ENCODE data around the gene GNAQ.

GNAQ gene

DNA sequence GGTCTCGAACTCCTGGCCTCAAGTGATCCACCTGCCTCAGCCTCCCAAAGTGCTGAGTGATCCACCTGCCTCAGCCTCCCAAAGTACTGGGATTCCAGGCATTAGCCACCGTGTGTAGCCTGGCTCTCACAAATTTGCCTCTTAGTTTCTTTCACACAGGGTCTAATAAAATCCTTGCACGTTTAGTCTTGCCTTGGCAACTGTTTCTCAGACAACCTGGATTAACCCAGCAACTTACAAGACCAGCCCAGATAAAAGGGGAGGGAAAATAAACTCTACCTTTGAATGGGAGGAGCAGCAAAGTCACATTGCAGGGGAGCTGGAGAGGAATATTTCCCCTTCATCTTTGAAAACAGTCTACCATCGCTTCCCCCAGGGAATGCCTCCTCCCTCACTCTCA, 354.2 kb downstream of the GNAQ start:
- Histone ChIP-seq H3K4me1 (ENCODE audit: control insufficient read depth, insufficient read depth, low read depth, low read length) (peaks cover 2% of the 10 kb centered on the region), H3K14ac (ENCODE audit: low read length in 2 of 2) (no peak overlapping the region), H2BK12ac (ENCODE audit: low read length in 2 of 2) (peak overlapping the region in 1 of 2 experiments; percentile 38), H3K36me3 (ENCODE audit: control insufficient read depth in 1 of 2, insufficient read depth in 2 of 2, low read depth in 1 of 2, low read length in 2 of 2) (no peaks in the 10 kb centered on the region), H2BK15ac (ENCODE audit: low read depth, poor library complexity, severe bottlenecking) (no peak overlapping the region), H3K23ac (ENCODE audit: low read length in 2 of 2) (no peak overlapping the region), H3K4ac (ENCODE audit: low read depth in 1 of 2, low read length in 2 of 2) (no peak overlapping the region), H2BK5ac (ENCODE audit: low read depth, low read length, poor library complexity, severe bottlenecking) (no peak overlapping the region), H3K27ac (ENCODE audit: low read length, poor library complexity, severe bottlenecking) (no peak overlapping the region), H4K8ac (ENCODE audit: low read length) (no peak overlapping the region), H4K91ac (ENCODE audit: low read length) (no peak overlapping the region), H3K27me3 (ENCODE audit: control insufficient read depth in 1 of 2, insufficient read depth in 1 of 2, low read length in 2 of 2) (peaks cover 0 to 6% of the 10 kb centered on the region in 2 experiments), H2BK120ac (ENCODE audit: low read depth, low read length) (no peak overlapping the region), H3K79me1 (replicated peaks; ENCODE audit: low read length, poor library complexity, severe bottlenecking) (no peaks in the 10 kb centered on the region), H3K9me3 (ENCODE audit: control insufficient read depth, low read length) (no peaks in the 10 kb centered on the region), H3K9ac (ENCODE audit: low read length) (no peak overlapping the region), H3K4me2 (ENCODE audit: low read length, poor library complexity, severe bottlenecking) (no peak overlapping the region), H2AFZ (ENCODE audit: low read depth, low read length) (no peak overlapping the region), H2AK5ac (ENCODE audit: low read length, severe bottlenecking) (no peak overlapping the region), H3K4me3 (ENCODE audit: insufficient read depth in 1 of 2, low read depth in 1 of 2, low read length in 2 of 2) (no peak overlapping the region), H3K18ac (ENCODE audit: low read depth in 1 of 2, low read length in 2 of 2) (no peak overlapping the region)
- no peak for DNase-seq
- 90% methylated on average over 4 of the region's 4 CpGs for WGBS

DNA sequence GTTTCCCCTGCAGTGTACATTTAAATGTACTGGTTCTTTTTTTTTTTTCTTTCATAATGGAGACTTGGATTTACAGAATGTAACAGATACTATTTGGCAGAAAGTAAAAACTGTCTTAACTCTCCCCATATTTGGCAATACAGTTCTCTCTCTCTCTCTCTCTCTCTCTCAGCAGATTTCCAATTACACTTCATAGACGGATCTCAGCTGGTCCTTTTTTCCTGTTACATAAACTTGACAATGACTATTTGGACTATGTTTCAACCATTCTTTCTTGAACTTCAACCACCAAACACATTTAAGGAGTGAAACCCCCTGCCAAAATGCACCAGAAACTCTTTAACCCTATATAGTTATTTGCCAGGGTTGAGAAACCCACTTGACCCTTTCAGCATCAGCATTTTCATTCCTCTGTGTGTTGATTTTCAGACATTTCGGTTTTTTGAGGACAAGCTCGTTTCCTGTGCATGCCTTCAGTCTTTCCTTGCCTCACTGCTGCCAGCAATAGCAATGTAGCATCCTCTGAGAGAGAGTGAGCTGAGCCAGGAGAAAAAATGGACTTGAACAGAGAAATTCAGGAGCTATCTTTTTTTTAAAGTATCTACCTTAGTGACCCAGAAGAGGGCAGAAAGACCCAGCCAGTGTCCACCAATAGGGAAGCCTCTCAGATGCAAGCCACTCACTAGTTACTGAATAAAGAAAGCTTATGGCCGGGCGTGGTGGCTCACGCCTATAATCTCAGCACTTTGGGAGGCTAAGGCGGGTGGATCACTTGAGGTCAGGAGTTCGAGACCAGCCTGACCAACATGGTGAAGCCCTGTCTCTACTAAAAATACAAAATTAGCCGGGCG, 357.4 kb downstream of the GNAQ start:
- H3K27me3 ChIP-seq (ENCODE audit: control insufficient read depth in 1 of 2, insufficient read depth in 1 of 2, low read length in 2 of 2): peaks cover 0 to 9% of the 10 kb centered on the region in 2 experiments
- H3K9ac ChIP-seq (ENCODE audit: low read length): no peak overlapping the region
- no peaks in the 10 kb centered on the region for H3K36me3 ChIP-seq (ENCODE audit: control insufficient read depth in 1 of 2, insufficient read depth in 2 of 2, low read depth in 1 of 2, low read length in 2 of 2)
- H2BK120ac ChIP-seq (ENCODE audit: low read depth, low read length): no peak overlapping the region
- H2BK15ac ChIP-seq (ENCODE audit: low read depth, poor library complexity, severe bottlenecking): no peak overlapping the region
- no peak overlapping the region for H2BK12ac ChIP-seq (ENCODE audit: low read length in 2 of 2)
- H3K23ac ChIP-seq (ENCODE audit: low read length in 2 of 2): no peak overlapping the region
- H3K18ac ChIP-seq (ENCODE audit: low read depth in 1 of 2, low read length in 2 of 2): no peak overlapping the region
- H3K4me2 ChIP-seq (ENCODE audit: low read length, poor library complexity, severe bottlenecking): no peak overlapping the region
- no peak overlapping the region for H3K4ac ChIP-seq (ENCODE audit: low read depth in 1 of 2, low read length in 2 of 2)
- DNase-seq: peak; percentile 12
- no peaks in the 10 kb centered on the region for H3K79me1 ChIP-seq (replicated peaks; ENCODE audit: low read length, poor library complexity, severe bottlenecking)
- no peak overlapping the region for H2AK5ac ChIP-seq (ENCODE audit: low read length, severe bottlenecking)
- H4K91ac ChIP-seq (ENCODE audit: low read length): no peak overlapping the region
- 84% methylated on average over 8 of the region's 10 CpGs for WGBS
- H2AFZ ChIP-seq (ENCODE audit: low read depth, low read length): no peak overlapping the region
- peaks cover 2% of the 10 kb centered on the region for H3K4me1 ChIP-seq (ENCODE audit: control insufficient read depth, insufficient read depth, low read depth, low read length)
- no peaks in the 10 kb centered on the region for H3K9me3 ChIP-seq (ENCODE audit: control insufficient read depth, low read length)
- H3K14ac ChIP-seq (ENCODE audit: low read length in 2 of 2): no peak overlapping the region
- no peak overlapping the region for H3K27ac ChIP-seq (ENCODE audit: low read length, poor library complexity, severe bottlenecking)
- no peak overlapping the region for H4K8ac ChIP-seq (ENCODE audit: low read length)
- H3K4me3 ChIP-seq (ENCODE audit: insufficient read depth in 1 of 2, low read depth in 1 of 2, low read length in 2 of 2): no peak overlapping the region
- H2BK5ac ChIP-seq (ENCODE audit: low read depth, low read length, poor library complexity, severe bottlenecking): no peak overlapping the region

DNA sequence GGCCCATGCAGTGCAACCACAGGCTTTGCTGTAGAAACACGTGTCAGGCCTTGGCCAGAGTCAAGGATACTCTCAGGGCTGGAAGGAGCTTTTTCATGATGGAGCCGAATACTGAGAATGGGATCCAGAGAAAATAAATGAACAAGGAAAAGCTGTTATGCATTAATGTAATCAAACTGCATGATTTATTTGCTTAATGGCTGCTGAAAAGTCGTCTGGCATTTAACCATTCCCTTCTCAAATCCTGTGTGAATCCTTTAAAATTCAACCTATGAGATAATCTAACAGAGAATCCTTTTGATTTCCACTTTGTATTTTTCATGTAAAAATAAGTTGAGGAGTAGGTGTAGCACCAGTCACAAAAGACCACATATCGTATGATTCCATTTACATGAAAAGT, 359.4 kb downstream of the GNAQ start:
- Histone ChIP-seq H2AK5ac (ENCODE audit: low read length, severe bottlenecking) (no peak overlapping the region), H3K4me2 (ENCODE audit: low read length, poor library complexity, severe bottlenecking) (no peak overlapping the region), H2BK5ac (ENCODE audit: low read depth, low read length, poor library complexity, severe bottlenecking) (no peak overlapping the region), H3K4me1 (ENCODE audit: control insufficient read depth, insufficient read depth, low read depth, low read length) (no peaks in the 10 kb centered on the region), H3K27me3 (ENCODE audit: control insufficient read depth in 1 of 2, insufficient read depth in 1 of 2, low read length in 2 of 2) (peaks cover 0 to 9% of the 10 kb centered on the region in 2 experiments), H3K27ac (ENCODE audit: low read length, poor library complexity, severe bottlenecking) (no peak overlapping the region), H4K8ac (ENCODE audit: low read length) (no peak overlapping the region), H3K18ac (ENCODE audit: low read depth in 1 of 2, low read length in 2 of 2) (no peak overlapping the region), H2BK12ac (ENCODE audit: low read length in 2 of 2) (no peak overlapping the region), H3K9me3 (ENCODE audit: control insufficient read depth, low read length) (no peaks in the 10 kb centered on the region), H3K23ac (ENCODE audit: low read length in 2 of 2) (no peak overlapping the region), H3K79me1 (replicated peaks; ENCODE audit: low read length, poor library complexity, severe bottlenecking) (no peaks in the 10 kb centered on the region), H3K4ac (ENCODE audit: low read depth in 1 of 2, low read length in 2 of 2) (no peak overlapping the region), H4K91ac (ENCODE audit: low read length) (no peak overlapping the region), H2BK120ac (ENCODE audit: low read depth, low read length) (no peak overlapping the region), H2BK15ac (ENCODE audit: low read depth, poor library complexity, severe bottlenecking) (no peak overlapping the region), H3K36me3 (ENCODE audit: control insufficient read depth in 1 of 2, insufficient read depth in 2 of 2, low read depth in 1 of 2, low read length in 2 of 2) (no peaks in the 10 kb centered on the region), H3K4me3 (ENCODE audit: insufficient read depth in 1 of 2, low read depth in 1 of 2, low read length in 2 of 2) (no peak overlapping the region), H3K9ac (ENCODE audit: low read length) (no peak overlapping the region), H3K14ac (ENCODE audit: low read length in 2 of 2) (no peak overlapping the region), H2AFZ (ENCODE audit: low read depth, low read length) (no peak overlapping the region)
- 91% methylated on average over 3 of the region's 4 CpGs for WGBS
- no peak for DNase-seq

DNA sequence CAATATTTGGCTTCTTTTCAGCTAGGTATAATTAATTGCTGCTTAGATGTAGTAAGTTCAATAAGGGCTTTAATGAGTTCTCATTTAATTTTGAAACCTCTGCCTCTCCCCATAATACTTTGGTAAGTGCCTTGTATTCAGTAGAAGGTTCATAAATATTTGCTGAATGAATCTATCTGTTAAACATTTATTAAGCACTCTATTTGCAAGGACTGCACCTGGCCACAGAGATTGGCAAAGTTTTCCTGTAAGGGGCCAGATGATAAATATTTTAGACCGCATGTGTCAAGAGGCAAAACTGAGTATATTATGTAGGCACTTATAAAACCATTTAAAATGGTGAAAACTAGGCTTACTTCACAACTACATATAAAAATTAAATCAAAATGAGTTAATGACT, 364.5 kb downstream of the GNAQ start:
- WGBS: no CpG with 5 or more reads among the region's 1 CpG
- H4K8ac ChIP-seq (ENCODE audit: low read length): no peak overlapping the region

More for the DNA sequence above, 364.5 kb downstream of the GNAQ start:
- no peak overlapping the region for H2AFZ ChIP-seq (ENCODE audit: low read depth, low read length)
- H3K4me2 ChIP-seq (ENCODE audit: low read length, poor library complexity, severe bottlenecking): no peak overlapping the region
- no peak overlapping the region for H3K4ac ChIP-seq (ENCODE audit: low read depth in 1 of 2, low read length in 2 of 2)
- no peak overlapping the region for H4K91ac ChIP-seq (ENCODE audit: low read length)
- H3K23ac ChIP-seq (ENCODE audit: low read length in 2 of 2): no peak overlapping the region
- no peak overlapping the region for H2BK120ac ChIP-seq (ENCODE audit: low read depth, low read length)
- DNase-seq: no peak
- no peaks in the 10 kb centered on the region for H3K9me3 ChIP-seq (ENCODE audit: control insufficient read depth, low read length)
- H3K27me3 ChIP-seq (ENCODE audit: control insufficient read depth in 1 of 2, insufficient read depth in 1 of 2, low read length in 2 of 2): peaks cover 0 to 6% of the 10 kb centered on the region in 2 experiments
- H3K14ac ChIP-seq (ENCODE audit: low read length in 2 of 2): no peak overlapping the region
- no peak overlapping the region for H2AK5ac ChIP-seq (ENCODE audit: low read length, severe bottlenecking)
- no peak overlapping the region for H2BK12ac ChIP-seq (ENCODE audit: low read length in 2 of 2)
- H3K79me1 ChIP-seq (replicated peaks; ENCODE audit: low read length, poor library complexity, severe bottlenecking): no peaks in the 10 kb centered on the region
- peak overlapping the region; percentile 71 for H3K27ac ChIP-seq (ENCODE audit: low read length, poor library complexity, severe bottlenecking)
- H2BK5ac ChIP-seq (ENCODE audit: low read depth, low read length, poor library complexity, severe bottlenecking): no peak overlapping the region
- H3K4me3 ChIP-seq (ENCODE audit: insufficient read depth in 1 of 2, low read depth in 1 of 2, low read length in 2 of 2): no peak overlapping the region
- no peak overlapping the region for H2BK15ac ChIP-seq (ENCODE audit: low read depth, poor library complexity, severe bottlenecking)
- H3K18ac ChIP-seq (ENCODE audit: low read depth in 1 of 2, low read length in 2 of 2): no peak overlapping the region
- H3K4me1 ChIP-seq (ENCODE audit: control insufficient read depth, insufficient read depth, low read depth, low read length): peaks cover 2% of the 10 kb centered on the region
- H3K36me3 ChIP-seq (ENCODE audit: control insufficient read depth in 1 of 2, insufficient read depth in 2 of 2, low read depth in 1 of 2, low read length in 2 of 2): no peaks in the 10 kb centered on the region
- H3K9ac ChIP-seq (ENCODE audit: low read length): no peak overlapping the region
